Stimulated activated CD8-positive, alpha-beta memory T cell treated with anti-CD3 and anti-CD28 coated beads, Interleukin-15, amount 100 ng/mL, for 4 hours (primary cell): Measurements from ENCODE around the gene CA9.

Source experiments
- DNase-seq, 2 donors: peaks; one replicate each; pipeline ENCODE4 v3.0.0-alpha.2; 2020; ENCODE audit warnings: low read depth in 2 of 2

CA9 gene

DNA sequence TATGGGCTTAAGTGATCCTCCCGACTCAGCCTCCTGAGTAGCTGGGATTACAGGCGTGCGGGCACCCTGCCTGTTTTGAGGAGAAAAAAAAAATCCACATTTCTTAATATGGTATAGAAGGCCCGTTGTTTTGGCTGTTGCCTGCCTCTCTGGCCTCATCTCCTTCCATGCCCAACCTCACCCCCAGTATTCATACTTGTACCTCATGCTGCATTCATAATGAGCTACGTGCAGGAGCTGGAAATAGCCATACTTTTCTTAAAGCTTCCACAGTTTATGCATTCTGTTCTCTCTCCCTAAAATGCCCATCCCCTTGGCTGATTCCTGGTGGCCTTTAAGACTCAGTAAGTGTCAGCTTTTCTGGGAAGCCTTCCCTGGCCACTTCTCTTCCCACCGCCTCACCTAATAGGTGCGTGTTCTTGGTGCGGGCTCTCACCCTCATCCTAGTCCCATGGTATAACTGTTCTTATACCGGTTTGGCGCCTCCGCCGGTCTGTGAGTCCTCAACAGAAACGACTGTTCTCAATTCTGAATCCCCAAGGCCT is 18.1 kb downstream of the CA9 start:
- no peak for DNase-seq

DNA sequence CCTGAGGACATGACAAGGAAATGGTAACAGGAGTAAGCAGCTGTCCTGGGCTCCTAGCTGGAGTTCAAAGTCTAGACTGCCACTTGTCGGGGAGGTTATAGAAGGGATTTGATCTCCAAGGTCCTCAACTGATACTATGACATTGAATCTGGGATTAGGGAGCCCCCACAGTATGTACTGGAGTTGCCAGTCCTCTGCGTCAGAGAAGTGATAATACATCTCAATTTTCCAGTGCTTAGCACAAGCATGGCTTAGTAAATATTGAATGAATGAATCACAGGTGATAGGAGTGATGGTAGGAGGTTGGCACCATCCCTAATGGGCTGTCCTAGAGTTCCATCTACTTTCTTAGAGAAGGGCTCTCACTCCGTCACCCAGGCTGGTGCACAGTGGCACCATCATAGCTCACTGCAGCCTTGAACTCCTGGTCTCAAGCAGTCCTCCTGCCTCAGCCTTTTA is 22.2 kb downstream of the CA9 start:
- DNase-seq, result no peak

DNA sequence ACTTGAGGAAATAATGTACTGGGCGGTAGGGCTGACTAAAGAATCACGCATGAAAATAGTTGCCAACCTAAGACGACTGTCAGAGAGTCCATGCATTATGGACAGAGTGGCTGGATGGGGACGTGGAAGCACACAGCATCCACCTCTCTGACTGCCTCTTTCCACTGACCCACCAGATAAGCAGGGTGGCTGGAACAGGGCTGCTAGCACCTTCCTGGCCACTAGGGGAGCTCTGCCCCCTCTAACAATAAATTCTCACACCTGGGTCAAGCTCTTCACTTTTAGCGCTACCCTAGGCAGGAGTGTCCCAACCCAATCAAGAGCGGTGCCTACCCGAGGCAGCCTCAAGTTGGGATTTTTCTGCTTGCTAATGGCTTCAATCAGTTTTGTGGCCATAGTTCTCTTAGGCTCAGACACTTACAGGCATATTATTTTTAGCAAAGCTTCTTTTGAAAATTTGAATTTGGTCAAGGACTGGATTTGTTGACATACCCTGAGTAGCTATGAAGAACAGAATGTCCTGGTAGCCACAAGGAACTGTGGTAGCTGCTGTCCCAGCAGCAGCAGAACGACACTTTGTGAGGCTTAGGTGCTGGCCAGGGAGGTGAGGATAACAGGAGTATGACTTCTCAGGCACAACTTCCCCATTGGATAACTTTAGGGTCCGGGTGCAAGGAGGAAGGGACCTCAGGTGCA is 22.9 kb downstream of the CA9 start:
- DNase-seq, result peak in 1 of 2 donors; percentile 33

DNA sequence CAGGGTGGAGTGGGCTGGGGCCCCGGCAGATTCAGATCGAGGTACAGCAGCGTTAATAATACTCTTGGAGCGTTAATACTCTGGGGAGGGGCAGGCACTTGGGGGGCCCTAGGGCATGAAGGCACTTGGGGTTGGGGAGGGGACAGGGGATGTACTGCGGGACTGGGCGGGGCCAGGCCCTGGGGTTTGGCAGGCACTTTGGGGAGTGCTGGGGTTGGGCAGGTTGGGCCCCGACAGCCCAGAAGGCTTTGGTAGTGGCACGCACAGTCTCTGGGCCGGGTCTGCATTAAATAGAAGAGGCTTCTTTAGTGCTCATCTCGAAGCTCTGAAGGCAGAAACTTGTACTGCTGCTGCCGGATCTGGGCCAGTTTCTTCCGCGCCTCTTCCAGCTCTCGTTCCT is 23.8 kb downstream of the CA9 start:
- no peak for DNase-seq

DNA sequence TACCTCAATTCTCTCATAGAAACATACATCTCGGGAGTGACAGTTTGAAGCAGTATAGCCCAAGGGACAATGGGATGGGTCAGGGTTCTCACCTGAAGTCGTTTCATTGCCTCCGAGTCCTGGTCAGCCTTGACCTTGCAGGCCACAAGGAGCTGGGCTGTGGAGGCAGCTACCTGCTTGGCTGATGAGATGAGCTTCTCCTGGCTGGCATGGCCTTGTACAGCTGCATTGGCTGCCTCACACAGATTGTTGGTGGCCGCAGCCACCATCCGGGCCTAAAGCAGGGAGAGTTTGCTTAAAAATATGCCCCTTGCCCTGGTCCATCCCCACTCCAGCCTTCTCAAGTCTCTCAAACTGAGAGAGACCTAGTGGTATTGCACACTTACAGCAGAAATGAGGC is 24.5 kb downstream of the CA9 start:
- no peak for DNase-seq

DNA sequence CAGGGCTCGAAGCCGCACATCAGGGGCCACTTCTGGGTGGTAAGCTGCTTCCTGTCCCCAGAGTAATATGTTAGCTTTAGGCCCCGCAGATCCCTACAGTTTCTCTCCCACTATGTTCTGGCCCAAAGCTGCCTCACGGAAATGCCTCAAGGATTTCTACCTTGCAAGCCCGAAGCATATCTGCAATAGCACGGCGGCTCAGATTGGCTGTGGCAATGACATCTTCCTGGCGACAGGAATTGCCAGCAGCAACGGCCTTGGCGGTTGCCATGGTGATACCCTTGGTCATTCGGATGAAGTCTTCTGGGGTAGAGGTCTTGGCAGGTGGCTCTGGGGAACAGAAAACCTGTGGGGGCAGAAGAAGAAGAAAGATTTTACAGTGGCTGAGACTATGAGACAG is 26.3 kb downstream of the CA9 start:
- DNase-seq, result no peak

DNA sequence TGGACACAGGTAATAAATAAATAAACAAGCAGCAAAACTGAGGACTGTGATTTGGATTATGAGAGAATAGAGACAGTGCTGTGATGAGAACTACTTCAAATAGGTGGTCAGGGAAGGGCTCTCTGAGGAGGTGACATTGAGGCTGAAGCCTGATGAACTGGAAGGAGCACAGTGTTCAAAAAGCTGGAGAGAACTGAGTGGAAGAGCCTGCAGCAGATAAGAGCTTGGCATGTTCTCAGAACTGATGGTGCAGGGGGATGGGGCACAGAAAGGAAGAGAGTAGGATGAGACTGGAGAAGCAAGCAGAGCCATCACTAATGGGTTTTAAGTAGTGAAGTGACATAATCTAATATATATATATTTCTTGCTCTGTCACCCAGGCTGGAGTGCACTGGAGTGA is 27.2 kb downstream of the CA9 start:
- DNase-seq, result no peak

DNA sequence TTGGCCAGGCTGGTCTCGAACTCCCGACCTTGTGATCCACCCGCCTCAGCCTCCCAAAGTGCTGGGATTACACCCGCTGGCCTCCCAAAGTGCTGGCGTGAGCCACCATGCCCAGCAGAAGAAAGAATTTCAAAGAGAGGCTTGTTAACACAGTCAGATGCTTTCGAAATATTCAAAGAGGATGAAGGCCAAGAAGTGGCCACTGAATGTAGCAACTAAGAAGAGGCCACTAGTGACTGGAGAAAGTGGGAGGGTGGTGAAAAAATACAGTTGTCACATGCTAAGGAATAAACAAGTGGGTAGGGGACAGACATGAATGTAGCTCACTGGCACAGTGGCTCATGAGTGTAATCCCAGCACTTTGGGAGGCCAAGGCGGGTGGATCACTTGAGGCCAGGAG is 29.0 kb downstream of the CA9 start:
- no peak for DNase-seq

DNA sequence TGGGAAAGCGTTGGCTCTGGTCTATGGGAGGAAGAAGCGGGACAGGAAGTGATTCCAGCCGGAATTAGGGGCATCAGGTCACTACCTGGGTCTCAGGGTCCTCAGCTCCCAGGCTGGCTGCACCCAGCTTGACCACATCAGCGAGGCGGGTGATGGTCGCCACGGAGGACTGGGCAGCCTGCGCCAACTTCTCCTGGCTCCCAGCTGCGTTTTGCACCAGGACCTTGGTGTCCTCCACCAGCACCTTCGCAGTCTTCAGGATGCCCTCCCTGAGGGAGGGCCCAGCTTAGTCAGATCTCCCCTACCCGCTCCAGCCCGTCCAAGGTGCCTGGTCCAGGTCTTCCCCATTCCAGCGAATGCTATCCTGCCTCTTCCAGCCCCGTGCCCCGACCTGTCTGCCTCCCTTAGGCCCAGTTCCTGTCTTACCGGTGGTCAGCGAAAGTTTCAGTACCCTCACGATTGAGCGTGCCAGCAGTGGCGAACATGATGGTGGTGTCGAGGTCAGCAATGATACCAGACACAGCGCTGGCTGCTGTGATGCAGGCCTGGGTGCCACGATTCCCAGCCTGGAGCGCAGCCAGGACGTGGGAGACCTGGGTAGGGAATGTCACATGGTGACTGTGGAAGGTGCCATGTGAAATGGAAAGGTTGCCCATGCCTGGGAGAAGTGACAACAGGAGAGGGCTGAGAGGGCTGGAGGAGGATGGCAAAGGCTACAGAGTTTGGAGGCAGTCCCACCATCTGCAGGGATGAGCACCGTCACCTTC is 30.4 kb downstream of the CA9 start:
- no peak for DNase-seq

DNA sequence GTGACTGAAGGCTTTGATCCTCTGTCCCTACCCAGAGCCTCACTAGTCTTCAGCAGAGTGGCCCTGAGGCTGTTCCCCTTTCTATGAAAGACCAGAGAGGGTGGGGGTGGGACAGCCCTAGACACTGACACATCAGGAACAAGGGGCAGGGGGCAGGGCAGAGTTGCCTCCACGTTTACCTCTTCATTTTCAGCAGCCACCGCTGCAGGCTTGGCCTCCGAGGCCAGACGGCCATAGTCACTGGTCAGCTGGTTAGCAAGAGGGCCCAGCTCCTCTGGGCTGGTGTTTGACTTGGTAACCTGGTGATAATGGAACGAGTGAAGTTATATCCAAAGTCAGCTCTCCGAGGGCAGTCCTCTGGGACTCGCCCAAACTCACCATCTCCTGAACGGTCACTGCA is 31.6 kb downstream of the CA9 start:
- no peak for DNase-seq

DNA sequence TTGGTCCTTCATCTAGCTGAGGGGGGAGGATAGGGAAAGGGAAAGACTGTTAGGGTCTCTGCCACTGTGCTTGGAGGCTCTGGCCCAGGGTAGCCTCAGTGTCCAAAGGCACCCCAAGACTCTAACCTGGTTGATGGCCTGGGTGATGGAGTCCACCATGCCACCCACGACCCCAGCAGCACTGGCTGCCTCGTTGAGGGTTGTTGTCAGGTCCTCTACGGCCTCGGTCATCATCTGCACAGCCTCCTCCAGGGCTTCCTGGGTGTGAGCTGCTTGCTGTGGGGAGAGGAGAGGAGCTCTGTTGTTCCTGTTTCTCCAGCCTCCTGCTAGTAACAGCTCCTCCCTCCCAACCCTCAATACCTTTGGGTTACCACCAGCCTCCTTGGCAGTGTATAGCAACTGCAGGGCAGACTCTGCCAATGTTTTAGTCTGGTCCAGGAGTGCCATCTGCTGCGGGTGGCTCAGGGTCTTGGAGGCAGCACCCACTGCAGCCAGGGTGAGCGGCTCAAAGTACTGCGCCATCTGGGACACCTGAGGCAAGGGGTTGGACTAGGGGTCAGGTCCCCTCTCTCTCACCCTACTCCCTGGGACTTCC is 32.2 kb downstream of the CA9 start:
- DNase-seq, result no peak

DNA sequence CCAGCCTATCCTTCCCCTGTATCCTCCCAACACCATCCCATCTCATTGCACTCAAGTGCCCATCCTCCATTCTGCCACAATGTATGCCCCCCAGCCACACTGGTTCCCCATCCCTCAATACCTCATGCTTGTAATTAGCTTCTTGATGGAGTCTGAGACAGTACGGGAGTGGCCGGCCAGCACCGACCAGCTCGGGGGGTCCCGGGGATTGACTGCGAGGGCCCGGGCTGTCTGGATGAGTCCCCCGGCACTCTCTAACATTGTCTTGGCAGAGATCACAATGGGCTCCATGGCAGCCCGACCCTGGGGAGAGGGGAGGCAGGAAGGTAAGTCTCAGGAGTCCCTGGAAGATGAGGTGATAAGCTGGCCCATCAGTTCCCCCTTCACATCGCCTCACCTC is 33.2 kb downstream of the CA9 start:
- no peak for DNase-seq

DNA sequence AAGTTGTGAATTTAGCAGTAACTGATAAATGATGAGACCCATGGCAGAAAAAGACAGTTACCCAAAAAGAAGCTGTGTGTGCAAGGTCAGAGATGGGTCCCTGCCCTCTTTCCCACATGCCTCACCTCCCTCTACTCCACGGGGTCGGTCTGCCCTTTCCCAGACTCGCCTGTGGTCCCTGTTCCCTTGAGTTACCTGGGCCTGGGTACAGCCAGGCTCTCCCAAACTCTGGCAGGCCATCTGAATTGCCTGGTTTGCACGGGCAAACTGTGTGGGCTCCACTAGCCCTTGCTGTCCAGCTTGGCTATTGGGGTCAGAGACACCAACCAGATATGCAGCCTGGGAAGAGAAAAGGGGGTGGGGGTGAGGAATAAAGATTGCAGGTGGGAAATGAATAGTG is 34.4 kb downstream of the CA9 start:
- no peak for DNase-seq

DNA sequence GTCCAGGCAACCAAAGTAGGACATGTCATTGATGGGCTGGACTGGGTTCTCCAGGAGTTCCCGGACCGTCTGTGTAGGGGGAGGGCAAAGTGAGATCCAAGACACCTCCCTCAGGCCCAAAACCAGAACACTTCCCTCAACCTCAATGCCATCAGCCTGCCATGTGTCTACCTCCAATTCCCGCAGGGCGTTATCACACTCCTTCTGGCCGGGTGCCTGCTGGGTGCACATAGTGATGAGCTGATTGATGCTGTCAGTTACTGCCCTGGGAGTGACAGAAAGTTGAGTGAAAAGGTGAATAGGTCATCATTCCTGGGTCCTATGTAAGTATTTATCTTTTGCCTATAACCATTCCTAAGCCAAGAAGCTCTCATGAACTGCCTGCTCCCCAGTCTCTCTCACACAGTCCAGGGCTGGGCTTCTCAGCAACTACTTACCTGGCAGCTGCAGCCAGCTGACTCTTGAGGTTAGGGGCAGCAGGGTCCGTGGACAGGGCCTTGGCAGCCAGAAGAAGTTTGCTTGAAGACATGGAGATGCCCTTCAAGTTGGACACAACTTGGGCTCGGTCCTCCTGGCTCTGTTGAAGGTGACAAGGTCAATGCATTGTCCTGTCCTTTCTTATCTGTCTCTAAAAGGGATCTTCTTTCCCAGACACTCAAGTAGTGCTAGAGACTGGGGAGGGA is 37.2 kb downstream of the CA9 start:
- no peak for DNase-seq

DNA sequence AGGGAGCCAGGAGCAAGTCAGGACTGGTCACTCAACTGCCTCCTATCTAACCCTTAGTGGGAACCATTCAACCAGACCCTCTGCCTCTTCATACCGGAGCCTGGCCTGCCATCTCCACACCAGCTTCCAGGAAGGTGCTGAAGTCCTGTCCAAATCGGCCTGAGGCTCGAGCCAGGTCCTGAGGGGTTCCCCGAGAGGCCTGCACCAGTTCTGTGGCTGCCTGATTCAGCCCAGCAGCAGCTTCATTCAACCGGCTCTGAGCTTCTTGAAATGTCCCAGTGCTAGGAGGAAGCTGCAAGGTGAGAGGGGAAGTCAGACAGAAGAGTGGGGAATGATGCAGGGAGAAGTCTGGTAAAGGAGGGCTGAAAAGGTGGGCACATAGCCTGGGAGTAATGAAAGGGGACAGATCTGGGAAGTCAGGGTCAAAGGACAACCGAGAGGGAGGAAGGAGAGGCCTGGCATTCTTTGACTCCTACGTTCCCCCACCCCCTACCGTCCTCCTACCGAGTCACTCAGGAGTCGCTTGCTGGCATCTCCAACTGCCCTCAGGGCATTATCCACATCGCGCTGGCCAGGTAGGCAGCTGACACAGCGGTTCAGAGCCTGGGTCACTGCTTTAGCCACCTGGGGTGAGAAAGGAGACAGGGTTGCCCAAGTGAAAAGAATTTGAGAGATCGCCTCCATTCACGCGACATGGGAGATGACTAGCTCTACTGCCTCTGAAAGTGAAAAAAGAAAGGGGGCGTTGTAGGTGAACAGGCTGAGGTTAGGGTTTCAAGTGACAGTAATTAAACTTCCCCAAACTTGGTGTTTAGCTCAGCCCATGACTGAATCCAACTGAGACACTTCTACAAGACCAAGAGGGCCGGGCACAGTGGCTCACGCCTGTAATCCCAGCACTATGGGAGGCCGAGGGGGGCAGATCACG is 38.0 kb downstream of the CA9 start:
- DNase-seq, result no peak

DNA sequence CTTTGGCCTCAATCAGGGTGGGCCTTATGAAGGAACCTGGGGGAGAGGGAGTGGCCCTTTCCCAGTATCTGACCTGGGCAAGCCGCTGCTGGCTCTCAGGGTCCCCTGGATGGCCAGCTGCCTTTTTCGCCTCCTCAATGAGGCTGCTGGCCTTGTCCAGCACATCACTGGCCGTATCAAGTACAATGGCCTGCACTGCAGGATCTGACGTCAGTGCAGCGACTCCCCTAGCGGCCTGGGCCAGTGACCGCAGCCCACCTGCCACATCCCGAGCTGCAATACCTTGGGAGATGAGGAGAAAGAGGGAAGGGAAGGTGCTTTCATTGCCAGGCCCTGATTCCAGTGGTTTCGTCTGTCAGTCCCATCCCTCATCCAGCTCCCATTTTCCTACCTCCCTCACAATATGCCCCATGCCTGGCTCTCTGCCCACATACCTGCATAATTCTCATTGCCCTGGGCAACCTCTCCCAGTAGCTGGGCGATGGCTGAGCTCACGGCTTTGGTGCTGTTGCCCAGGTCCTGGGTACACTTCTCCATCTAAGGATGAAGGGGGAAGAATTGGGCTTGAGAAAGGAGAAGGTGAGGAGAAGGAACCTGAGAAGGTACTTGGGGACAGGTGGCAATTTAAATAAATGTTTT is 39.2 kb downstream of the CA9 start:
- DNase-seq, result no peak

DNA sequence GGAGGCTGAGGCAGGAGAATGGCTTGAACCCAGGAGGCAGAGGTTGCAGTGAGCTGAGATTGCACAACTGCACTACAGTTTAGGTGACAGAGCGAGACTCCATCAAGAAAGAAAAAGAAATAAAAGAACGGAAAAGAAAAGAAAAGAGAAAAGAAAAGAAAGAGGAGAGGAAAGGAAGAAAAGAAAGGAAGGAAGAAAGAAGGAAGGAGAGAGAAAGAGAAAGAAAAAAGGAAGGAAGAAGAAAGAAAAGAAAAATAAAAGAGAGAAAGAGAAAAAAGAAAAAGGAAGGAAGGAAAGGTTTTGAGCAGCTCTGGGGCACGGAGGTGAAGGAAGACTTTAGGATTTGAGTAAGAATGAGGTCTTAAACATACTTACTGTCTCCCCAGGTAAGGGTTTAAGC is 39.9 kb downstream of the CA9 start:
- no peak for DNase-seq

DNA sequence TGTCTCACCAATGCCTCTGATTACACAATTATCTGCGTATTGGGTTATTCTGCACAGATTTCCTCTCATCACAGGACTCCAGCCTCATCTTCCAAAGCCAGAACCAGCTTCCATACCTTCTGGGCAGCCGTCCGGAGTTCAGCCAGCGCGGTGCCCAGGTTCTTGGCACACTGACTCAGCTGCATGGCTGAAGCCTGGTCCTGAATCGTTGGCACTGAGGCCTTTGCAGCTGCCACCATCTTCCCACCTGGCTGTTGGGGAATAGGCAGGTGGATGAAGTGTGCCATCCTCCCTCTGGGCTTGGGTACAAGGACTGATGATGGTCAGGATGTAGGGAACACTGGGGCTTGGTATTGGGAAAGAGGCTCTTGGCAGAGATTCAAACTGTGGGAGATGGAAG is 40.4 kb downstream of the CA9 start:
- no peak for DNase-seq

DNA sequence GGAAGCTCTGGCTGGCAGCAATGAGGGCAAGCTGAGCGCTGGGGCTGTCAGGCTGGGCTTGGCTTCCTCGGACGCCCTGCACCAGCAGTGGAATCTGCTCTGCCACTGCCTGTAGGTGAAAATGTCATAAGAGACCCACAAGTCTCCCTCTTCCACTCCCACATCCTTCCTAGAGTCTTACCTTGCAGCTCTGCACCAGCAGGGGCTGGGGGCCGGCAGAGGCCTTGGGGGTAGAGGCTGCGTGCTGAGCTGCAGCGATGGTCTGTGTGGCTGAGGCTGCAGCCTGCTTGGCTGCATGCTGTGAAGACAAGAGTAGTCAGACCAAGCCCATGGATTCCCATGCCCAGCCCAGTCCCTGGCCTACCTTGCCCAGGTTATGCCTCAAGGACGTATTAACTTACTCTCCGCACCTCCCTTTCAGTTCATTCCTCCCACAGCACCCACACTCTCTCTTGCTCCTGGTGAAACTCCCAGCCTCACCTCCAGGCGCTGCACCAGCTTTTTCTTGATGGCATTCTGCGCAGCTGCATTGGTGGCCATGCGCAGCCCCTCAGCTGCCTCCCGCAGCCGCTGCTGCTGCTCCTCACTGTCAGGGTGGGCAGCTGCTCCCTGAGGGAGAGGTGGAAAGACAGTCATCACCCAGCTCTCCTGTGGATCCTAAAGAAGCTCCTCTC is 41.0 kb downstream of the CA9 start:
- DNase-seq, result no peak

DNA sequence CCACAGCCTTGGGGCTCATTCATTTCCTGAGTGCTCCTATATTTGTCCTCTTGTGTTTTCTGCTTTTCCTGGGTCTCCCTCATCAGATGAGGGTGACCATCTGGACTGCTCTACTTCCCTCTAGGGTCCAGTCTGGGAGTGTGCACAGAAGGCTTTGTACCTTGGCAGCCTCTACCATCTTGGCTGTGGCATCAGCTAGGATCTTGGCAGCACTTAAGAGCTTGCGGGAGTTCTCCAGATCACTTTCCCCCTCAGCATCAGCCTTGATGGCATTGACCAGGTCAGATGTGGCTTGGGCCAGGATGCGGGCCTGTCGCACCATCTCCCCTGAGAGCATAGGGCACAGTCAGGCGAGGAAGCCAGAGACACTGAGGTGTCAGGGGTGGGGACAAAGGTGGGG is 42.5 kb downstream of the CA9 start:
- DNase-seq, result no peak
